ENCODE measurements around the gene ITGA2. TPM values are rescaled to one million over a fixed set of nuclear protein-coding genes. Genes with fewer than 3 reads are reported as not detected.

Gene ITGA2
- total RNA-seq, 1 experiment from 2014 or later: 28.4 TPM

GRCh38 chr5:52988335-52989024, 672 bp upstream of the ITGA2 start:
- no peak for DNase-seq (ENCODE audit: low read depth)

DNA sequence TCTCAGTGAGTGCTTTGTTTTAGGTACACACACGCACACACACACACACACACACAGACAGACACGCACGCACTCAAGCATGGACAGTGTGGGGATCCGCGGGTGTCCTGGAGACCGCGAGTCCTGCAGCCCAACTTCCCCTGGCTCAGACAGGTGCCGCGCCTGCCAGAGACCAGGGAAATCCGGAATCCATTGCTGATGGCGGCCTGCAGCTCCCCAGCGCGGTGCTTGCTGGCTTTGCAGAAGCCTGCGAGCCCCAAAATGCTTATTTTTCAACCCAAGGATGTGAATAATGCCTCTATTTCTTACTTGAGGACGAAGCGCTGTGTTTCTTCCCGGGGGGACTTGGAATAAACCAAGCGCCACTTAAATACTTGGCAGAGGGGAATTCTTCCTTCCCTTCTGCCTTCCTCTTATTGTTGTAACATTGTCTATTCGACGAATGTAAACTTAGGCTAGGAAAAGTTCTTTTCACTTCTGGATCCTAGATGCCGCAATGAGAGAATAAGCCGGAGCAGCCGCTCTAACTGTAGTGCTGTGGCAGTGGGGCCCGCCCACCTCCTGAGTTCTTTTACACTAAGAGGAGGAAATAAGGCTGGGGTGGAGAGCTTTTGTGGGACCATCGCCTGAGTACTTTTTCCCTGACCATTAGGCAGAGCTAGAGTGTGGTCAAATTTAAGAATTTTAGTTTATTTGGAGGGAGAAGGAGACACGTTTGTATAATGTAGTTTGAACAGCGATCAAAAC, 802 bp downstream of the ITGA2 start:
- DNase-seq (ENCODE audit: low read depth): peak; percentile 33

DNA sequence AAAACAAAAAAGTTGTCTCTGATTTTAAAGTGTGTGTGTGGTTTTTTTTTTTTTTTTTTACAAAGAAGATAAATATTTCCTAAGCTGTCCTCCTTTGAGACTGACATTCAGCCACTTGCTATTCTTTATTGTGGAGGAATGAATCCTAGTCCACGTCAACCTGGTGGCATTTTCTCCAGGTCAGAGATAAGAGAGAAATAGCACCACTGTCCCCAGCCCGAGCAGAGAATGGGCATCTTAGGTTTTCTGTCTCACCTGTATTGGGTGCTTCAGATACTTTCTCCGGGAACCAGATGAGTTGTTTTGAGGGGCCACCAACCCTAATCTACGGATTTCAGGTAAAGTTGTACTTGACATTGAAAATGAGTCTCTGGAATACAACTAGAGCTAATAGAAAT, 1.4 kb downstream of the ITGA2 start:
- no peak for DNase-seq (ENCODE audit: low read depth)

DNA sequence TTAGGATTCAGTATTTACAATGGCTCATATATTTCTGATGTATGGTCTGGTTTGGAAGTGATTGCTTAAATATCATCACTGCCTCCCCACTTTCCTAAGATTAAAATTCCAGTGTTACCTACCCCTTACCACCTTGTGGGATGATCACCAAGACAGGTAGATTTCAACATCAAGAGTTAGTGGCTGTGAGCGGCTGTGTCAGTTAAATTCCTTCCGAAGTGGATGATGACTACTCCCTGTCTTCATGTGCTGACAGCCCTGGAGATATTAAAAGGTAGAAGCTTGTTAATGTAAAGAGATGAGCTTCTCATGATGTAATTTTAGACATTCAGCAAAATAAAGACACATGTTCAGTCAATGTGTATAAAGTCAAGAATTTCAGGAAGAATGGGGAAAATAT, 4.2 kb downstream of the ITGA2 start:
- no peak for DNase-seq (ENCODE audit: low read depth)

DNA sequence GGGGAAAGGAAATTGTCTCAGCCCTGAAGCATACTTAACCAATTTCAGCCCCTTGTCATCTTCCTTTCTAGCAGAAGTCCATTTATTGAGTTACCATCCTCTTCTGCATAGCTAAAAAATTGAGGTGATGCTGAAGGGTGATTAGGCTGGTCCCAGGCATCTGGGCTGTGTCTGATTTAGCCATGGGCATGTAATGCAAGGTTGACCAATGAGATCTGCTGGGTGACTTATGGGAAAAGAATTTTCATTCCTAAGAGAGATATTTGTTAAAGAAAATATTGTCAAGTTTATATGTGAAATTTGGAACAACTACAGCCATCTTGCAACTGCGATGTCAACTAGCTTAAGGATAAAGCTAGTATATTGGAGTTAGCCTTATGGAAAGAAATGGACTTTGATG, 5.1 kb downstream of the ITGA2 start:
- DNase-seq (ENCODE audit: low read depth): no peak

DNA sequence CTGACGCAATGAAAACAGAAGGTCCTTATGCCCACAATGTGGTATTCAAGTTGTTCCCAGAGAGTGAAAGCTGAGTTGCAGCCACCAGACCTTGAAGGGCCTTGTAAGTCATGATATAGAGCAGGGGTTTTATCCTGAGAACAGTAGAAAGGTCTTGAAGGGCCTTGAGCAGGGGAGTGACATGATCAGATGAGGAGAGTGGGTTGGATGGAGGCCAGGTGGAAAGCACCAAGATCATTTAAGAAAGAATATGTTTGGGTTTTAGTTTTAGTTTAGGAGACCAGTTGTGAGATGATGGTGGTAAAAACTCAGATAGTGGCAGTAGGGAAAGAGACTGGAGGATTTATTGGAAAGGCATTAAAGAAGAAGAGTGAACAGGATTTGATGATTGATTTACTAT, 5.9 kb downstream of the ITGA2 start:
- no peak for DNase-seq (ENCODE audit: low read depth)

DNA sequence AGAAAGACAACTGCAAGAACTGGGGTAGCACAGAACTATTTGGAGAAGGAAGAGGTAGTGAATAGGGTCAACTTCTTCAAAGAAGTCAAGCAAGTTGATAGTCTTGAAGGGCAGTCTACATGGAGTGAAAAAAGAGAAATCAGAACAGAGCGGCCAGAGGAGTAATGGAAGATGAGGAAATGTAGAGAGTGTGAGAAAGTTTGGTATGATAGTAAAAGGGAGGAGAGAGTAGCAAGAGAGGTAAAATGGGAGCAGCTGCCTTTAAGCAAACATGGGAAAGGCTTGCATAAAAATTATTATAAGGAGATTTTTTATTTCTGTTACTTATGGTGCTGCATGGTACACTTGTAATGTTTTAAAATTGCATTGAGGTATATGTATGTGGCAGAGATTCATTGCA, 6.8 kb downstream of the ITGA2 start:
- no peak for DNase-seq (ENCODE audit: low read depth)

- no peak for DNase-seq (ENCODE audit: low read depth)
Measured at GRCh38 chr5:52996979-52997378, 7.8 kb downstream of the ITGA2 start.

DNA sequence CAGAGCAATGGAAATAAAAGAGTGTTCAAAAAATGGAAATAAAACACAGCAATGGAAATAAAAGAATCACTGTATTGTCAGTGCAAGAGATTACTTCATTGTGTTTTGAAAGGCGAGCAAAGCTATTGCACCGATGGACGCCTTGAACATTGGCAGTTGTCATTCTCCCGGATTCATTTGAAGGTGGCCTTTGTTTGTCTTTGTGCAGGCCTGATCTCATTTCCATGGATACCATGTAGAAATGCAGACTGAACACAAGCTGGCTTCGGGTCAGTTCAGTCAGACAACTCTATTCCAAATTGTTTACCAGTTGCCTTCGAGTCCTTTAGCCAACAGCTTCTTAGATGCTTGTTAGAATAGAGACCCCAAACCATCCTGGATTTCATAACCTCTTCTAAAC, 8.3 kb downstream of the ITGA2 start:
- peak; percentile 41 for DNase-seq (ENCODE audit: low read depth)

DNA sequence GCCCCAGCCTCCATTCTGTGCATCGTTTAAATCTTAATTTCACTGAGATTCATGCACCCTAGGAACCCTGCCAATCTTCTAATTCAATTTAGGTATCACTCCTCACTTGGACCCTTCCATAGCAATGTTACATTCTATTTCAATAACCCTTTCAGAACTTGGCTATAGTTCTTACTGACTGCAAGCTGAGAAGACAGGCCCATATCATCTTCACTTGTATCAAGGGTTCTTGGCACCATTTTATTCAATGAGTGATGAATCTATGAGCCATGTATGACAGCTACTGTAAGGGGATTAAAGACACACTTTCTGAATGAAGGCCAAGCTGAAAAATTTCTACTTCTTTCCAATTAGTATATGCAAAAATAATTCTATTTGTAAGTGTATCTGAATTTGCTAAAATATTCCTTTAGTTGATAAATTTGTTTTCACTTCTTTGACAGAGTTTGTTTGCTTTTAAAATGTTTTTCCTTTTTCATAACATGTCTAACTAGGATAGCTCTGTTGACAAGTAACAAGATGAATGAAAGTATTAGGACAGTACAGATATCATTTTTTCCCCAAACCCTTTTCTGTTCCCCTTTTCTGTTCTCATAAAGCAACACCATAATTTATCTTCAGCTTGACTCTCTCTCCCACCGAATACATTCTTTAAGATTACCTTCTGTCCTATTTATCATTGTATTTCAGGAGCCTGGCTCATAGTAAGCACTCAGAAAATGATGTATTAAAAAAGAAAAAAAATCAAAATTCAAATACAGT, 9.6 kb downstream of the ITGA2 start:
- no peak for DNase-seq (ENCODE audit: low read depth)

GRCh38 chr5:52999344-52999949, 10.3 kb downstream of the ITGA2 start:
- DNase-seq (ENCODE audit: low read depth): no peak

GRCh38 chr5:53001541-53001940, 12.4 kb downstream of the ITGA2 start:
- DNase-seq (ENCODE audit: low read depth): no peak

GRCh38 chr5:53002491-53002890, 13.3 kb downstream of the ITGA2 start:
- DNase-seq (ENCODE audit: low read depth): no peak

GRCh38 chr5:53003144-53003543, 14.0 kb downstream of the ITGA2 start:
- DNase-seq (ENCODE audit: low read depth): no peak

DNA sequence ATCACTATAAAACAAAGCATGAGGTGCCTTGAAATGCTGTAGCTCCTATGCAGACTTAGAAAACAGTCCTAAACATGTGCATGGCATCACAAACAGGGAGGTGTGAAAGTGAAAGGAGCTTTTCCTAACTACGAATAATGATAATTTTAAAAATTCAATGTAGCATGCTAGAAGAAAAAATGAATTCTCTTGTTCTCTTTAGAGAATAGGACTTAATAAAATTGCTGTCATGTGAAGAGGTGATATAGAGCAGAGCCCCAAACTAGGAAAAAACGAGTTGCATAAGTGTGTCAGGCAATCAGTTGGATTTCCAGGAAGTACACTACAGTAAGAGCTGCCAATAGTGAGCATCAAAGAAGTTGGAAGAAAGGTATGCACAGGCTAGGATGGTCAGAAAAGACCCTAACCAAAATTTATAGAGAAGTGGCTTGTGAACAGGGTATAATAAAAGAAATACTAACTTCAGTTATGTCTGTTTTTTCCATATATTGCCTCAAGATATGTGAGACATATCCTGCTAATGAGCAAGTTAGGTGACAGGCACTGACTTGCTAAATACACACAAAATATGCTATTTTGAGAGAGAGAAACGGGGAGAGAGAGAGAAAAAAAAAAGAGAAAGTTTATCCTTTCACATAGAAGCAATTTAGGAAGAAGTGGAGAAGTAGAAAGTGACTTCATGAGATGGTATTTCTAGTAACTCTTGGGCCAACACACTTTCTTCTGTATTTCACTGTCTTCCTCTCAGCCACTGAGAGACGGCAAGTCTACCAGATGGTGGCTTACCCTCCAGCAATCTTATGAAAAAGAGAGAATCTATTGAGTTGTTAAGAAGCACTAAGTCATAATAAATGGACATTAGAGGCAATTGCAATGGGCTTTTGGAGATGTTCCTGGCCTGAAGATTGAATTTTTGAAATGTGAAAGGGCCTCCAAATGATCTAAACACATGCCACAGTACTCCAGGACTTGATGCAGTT, 18.0 kb downstream of the ITGA2 start:
- peak; percentile 41 for DNase-seq (ENCODE audit: low read depth)

- peak; percentile 73 for DNase-seq (ENCODE audit: low read depth)
Measured at GRCh38 chr5:53008751-53009150, 19.6 kb downstream of the ITGA2 start.

- DNase-seq (ENCODE audit: low read depth): no peak
Measured at GRCh38 chr5:53009816-53010215, 20.7 kb downstream of the ITGA2 start.

DNA sequence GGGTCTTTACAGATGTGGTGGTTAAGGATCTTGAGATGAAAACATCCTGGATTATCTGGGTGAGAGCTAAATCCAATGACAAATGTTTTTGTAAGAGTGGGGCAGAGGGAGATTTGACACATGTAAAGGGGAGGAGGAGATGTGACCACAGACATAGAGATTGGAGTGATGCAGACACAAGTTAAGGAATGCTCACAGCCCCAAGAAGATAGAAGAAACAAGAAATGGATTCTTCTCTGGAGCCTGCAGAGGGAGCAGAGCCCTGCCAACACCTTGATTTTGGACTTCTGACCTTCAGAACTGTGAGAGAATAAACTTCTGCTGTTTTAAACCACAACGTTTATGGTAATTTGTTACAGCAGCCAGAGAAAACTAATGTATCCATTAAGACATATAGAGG, 21.7 kb downstream of the ITGA2 start:
- no peak for DNase-seq (ENCODE audit: low read depth)

DNA sequence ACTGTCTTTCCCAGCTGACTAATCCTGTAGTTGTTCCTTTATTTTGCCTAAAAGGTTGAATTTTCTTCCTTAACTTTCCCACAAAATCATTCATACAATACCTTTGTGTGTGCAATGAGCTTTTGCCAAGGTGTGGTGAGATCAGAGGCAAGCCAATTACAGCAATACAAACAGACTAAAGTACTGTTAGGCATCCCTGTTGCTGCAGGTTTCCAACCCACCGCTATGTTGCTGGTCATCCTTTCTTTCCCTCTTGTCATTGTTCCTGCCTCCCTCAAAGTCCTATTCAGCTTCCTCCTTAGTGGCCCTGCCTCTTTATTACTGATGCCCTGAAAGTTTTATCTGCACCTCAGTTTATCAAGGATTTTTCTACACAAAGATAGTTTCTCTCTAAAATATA, 22.1 kb downstream of the ITGA2 start:
- DNase-seq (ENCODE audit: low read depth): no peak

DNA sequence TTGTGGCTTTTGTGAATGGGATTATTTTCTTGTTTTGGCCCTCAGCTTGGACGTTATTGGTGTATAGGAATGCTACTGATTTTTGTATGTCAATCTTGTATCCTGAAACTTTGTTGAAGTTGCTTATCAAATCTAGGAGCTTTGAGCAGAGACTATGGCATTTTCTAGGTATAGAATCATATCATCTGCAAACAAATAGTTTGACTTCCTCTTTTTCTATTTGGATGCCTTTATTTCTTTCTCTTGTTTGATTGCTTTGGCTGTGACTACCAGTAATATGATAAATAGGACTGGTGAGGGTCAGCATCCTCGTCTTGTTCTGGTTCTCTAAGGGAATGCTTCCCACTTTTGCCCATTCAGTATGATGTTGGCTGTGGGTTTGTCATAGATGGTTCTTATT, 24.7 kb downstream of the ITGA2 start:
- no peak for DNase-seq (ENCODE audit: low read depth)

DNA sequence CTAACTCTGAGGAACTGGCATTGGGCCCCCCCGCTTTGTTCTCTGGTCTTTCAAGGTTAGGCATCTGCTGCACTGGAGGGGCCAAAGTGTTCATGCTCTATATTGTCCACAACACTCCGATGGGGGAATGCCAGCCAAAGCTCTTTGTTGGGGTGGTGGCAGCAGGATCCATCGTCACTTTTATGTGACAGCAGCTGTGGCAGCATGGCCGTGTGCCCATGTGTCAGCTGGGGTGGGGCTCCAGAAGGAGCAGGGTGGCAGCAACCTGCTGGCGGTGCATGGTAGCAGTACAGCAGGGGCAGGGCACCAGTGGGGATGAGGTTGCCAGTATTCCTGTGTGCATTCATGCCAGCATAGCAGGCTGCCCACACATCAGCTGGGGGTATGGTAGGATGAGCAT, 28.2 kb downstream of the ITGA2 start:
- DNase-seq (ENCODE audit: low read depth): no peak
